H1 (cell line): ENCODE data around the gene ARNT2. TPM values are rescaled to one million over a fixed set of nuclear protein-coding genes. Genes with fewer than 3 reads are reported as not detected.

Source experiments
- EP300 ChIP-seq, 2 experiments: IDR thresholded peaks; 1 replicate in 1 of 2; 2 replicates in 1 of 2; pipeline ENCODE4 v1.6.1; 2011 to 2012; ENCODE audit warnings: low read depth in 2 of 2, low read length in 2 of 2, mild to moderate bottlenecking in 2 of 2, borderline replicate concordance in 1 of 2, inconsistent platforms in 1 of 2, moderate library complexity in 1 of 2
- EZH2 ChIP-seq: fragments of 200-600 bp; sonication (generic); IDR thresholded peaks from 2 replicates; pipeline ENCODE4 v1.7.1; 2012; ENCODE audit warnings: low read depth, mild to moderate bottlenecking, moderate library complexity, low read length, inconsistent platforms; ENCODE audit not compliant: severe bottlenecking
- HDAC6 ChIP-seq: IDR thresholded peaks from one replicate; pipeline ENCODE4 v1.7.1; 2012; ENCODE audit warnings: low read depth, mild to moderate bottlenecking, inconsistent platforms, low read length, moderate library complexity
- PHF8 ChIP-seq: fragments of 200-600 bp; sonication (generic); conservative IDR thresholded peaks from 2 replicates; pipeline ENCODE4 v1.7.1; 2012; ENCODE audit warnings: low read depth, mild to moderate bottlenecking, inconsistent platforms, low read length, moderate library complexity
- ZNF274 ChIP-seq: IDR thresholded peaks from 2 replicates; pipeline ENCODE4 v1.7.0; 2012; ENCODE audit warnings: low read length, borderline replicate concordance; ENCODE audit errors: extremely low read depth
- polyA plus RNA-seq, 7 experiments: library from polyadenylated mRNA; depleted of rRNA in 3 of 7; stranded (reverse) in 5 of 7; unstranded in 2 of 7; fragments of >200 nt in 5 of 7; fragments of 200-250 nt in 2 of 7; gene quantifications; 1 replicate in 5 of 7; 2 replicates in 1 of 7; 4 replicates in 1 of 7; pipeline versions ENCODE4 v1.2.1 to v1.2.3, GENCODE V29; 2011 to 2013; ENCODE audit warnings: missing spikeins in 2 of 7, mixed read lengths in 2 of 7
- total RNA-seq: library from RNA; stranded (reverse); fragmentation: NEBNext Ultra II Directional; extraction: Animal tissue kit (Norgen Biotek cat#: 25700); gene quantifications from 2 replicates; pipeline ENCODE4 v1.2.1, GENCODE V29; 2021
- TF ChIP-seq, protein P1 (sequence below): fragments of 300-600 bp; sonication (generic); IDR thresholded peaks from 2 replicates; pipeline ENCODE4 v1.7.1; 2012; ENCODE audit warnings: low read length, moderate library complexity, mild to moderate bottlenecking, inconsistent platforms; ENCODE audit not compliant: insufficient replicate concordance
- TF ChIP-seq, protein P2 (sequence below): IDR thresholded peaks from 2 replicates; pipeline ENCODE4 v1.6.1; 2012; ENCODE audit warnings: inconsistent platforms

ARNT2 gene
- total and polyA plus RNA-seq, 2 of the 8 experiments (the other 6 are each of a cell fraction or from before 2014, with no cell fraction given), result 9.5 to 14.6 TPM

DNA sequence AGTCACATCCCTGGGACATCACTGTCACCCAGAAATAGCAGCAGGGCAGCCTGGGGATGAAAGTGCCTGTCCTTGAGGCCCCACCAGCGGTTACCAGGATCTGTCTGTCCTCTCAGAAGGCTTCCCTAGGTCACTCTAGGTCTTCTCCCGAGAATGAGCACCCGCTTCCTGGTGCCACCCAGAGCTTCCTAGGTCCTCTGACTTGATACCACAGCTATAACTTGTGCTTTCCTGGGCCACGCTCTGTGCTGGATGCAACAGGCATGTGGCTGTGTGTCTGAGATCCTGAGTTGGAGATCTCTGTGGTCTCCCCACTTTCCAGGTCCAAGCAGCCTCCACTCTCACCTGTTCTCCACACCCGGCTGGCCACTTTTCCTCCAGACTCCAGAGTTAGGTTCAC is 25.8 kb downstream of the ARNT2 start (continued):
- TF ChIP-seq EP300 (IDR thresholded peaks at IDR 0.05; ENCODE audit: borderline replicate concordance in 1 of 2, low read depth in 2 of 2, low read length in 2 of 2), result no peak
- no peak for TF ChIP-seq PHF8
- TF ChIP-seq, protein P1, sequence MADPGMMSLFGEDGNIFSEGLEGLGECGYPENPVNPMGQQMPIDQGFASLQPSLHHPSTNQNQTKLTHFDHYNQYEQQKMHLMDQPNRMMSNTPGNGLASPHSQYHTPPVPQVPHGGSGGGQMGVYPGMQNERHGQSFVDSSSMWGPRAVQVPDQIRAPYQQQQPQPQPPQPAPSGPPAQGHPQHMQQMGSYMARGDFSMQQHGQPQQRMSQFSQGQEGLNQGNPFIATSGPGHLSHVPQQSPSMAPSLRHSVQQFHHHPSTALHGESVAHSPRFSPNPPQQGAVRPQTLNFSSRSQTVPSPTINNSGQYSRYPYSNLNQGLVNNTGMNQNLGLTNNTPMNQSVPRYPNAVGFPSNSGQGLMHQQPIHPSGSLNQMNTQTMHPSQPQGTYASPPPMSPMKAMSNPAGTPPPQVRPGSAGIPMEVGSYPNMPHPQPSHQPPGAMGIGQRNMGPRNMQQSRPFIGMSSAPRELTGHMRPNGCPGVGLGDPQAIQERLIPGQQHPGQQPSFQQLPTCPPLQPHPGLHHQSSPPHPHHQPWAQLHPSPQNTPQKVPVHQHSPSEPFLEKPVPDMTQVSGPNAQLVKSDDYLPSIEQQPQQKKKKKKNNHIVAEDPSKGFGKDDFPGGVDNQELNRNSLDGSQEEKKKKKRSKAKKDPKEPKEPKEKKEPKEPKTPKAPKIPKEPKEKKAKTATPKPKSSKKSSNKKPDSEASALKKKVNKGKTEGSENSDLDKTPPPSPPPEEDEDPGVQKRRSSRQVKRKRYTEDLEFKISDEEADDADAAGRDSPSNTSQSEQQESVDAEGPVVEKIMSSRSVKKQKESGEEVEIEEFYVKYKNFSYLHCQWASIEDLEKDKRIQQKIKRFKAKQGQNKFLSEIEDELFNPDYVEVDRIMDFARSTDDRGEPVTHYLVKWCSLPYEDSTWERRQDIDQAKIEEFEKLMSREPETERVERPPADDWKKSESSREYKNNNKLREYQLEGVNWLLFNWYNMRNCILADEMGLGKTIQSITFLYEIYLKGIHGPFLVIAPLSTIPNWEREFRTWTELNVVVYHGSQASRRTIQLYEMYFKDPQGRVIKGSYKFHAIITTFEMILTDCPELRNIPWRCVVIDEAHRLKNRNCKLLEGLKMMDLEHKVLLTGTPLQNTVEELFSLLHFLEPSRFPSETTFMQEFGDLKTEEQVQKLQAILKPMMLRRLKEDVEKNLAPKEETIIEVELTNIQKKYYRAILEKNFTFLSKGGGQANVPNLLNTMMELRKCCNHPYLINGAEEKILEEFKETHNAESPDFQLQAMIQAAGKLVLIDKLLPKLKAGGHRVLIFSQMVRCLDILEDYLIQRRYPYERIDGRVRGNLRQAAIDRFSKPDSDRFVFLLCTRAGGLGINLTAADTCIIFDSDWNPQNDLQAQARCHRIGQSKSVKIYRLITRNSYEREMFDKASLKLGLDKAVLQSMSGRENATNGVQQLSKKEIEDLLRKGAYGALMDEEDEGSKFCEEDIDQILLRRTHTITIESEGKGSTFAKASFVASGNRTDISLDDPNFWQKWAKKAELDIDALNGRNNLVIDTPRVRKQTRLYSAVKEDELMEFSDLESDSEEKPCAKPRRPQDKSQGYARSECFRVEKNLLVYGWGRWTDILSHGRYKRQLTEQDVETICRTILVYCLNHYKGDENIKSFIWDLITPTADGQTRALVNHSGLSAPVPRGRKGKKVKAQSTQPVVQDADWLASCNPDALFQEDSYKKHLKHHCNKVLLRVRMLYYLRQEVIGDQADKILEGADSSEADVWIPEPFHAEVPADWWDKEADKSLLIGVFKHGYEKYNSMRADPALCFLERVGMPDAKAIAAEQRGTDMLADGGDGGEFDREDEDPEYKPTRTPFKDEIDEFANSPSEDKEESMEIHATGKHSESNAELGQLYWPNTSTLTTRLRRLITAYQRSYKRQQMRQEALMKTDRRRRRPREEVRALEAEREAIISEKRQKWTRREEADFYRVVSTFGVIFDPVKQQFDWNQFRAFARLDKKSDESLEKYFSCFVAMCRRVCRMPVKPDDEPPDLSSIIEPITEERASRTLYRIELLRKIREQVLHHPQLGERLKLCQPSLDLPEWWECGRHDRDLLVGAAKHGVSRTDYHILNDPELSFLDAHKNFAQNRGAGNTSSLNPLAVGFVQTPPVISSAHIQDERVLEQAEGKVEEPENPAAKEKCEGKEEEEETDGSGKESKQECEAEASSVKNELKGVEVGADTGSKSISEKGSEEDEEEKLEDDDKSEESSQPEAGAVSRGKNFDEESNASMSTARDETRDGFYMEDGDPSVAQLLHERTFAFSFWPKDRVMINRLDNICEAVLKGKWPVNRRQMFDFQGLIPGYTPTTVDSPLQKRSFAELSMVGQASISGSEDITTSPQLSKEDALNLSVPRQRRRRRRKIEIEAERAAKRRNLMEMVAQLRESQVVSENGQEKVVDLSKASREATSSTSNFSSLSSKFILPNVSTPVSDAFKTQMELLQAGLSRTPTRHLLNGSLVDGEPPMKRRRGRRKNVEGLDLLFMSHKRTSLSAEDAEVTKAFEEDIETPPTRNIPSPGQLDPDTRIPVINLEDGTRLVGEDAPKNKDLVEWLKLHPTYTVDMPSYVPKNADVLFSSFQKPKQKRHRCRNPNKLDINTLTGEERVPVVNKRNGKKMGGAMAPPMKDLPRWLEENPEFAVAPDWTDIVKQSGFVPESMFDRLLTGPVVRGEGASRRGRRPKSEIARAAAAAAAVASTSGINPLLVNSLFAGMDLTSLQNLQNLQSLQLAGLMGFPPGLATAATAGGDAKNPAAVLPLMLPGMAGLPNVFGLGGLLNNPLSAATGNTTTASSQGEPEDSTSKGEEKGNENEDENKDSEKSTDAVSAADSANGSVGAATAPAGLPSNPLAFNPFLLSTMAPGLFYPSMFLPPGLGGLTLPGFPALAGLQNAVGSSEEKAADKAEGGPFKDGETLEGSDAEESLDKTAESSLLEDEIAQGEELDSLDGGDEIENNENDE, result no peak
- TF ChIP-seq, protein P2, sequence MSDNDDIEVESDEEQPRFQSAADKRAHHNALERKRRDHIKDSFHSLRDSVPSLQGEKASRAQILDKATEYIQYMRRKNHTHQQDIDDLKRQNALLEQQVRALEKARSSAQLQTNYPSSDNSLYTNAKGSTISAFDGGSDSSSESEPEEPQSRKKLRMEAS, result no peak
- no peak for TF ChIP-seq EZH2
- TF ChIP-seq HDAC6, result no peak
- TF ChIP-seq ZNF274, result no peak
